Upper lobe of left lung (tissue), 6 donors: ENCODE results near the gene CDK6. TPM values are rescaled to one million over a fixed set of nuclear protein-coding genes. Genes with fewer than 3 reads are reported as not detected.

Source experiments
- ATAC-seq, 2 donors: fragments of 200-7000 bp; cut with Tn5 transposase; one replicate each; pipeline ENCODE4 v1.9.1; 2022; ENCODE audit warnings: mild to moderate bottlenecking in 2 of 2, moderate library complexity in 2 of 2; ENCODE audit not compliant: low FRiP score in 2 of 2
- DNase-seq, 2 donors: peaks; one replicate each; pipeline ENCODE4 v3.0.0-alpha.2; 2019 to 2020
- H3K27ac ChIP-seq, 4 donors: fragments of 200-600 bp; sonication (generic); one replicate each; pipeline ENCODE4 v1.5.1; 2016 to 2019
- H3K27me3 ChIP-seq, 4 donors: fragments of 200-600 bp; sonication (generic); one replicate each; pipeline ENCODE4 v1.5.1; 2017 to 2019
- H3K36me3 ChIP-seq, 4 donors: fragments of 200-600 bp; sonication (generic); one replicate each; pipeline ENCODE4 v1.5.1; 2016 to 2019
- H3K4me1 ChIP-seq, 4 donors: fragments of 200-600 bp; sonication (generic); one replicate each; pipeline ENCODE4 v1.5.1; 2018 to 2019
- H3K4me3 ChIP-seq, 4 donors: fragments of 200-600 bp; sonication (generic); one replicate each; pipeline ENCODE4 v1.5.1; 2017 to 2019; ENCODE audit warnings: mild to moderate bottlenecking in 2 of 4, moderate library complexity in 1 of 4
- H3K9me3 ChIP-seq, 4 donors: fragments of 200-600 bp; sonication (generic); one replicate each; pipeline ENCODE4 v1.5.1; 2018 to 2019
- EP300 ChIP-seq, 4 donors: sonication (generic); formaldehyde crosslinking; IDR thresholded peaks; one replicate each; pipeline ENCODE4 v1.5.1; 2017; ENCODE audit warnings: antibody characterized with exemption in 4 of 4, control low read depth in 2 of 4
- POLR2A ChIP-seq, 4 donors: fragments of 450-650 bp; IDR thresholded peaks; one replicate each; pipeline ENCODE4 v1.5.1; 2016 to 2017; ENCODE audit warnings: antibody characterized with exemption in 4 of 4, mild to moderate bottlenecking in 2 of 4
- POLR2AphosphoS5 ChIP-seq, 2 donors: sonication (generic); formaldehyde crosslinking; IDR thresholded peaks; one replicate each; pipeline ENCODE4 v1.5.1; 2017; ENCODE audit warnings: antibody characterized with exemption in 2 of 2
- WGBS, 2 donors: methylation state at CpG; one replicate each; pipeline ENCODE4 v1.1.5; 2017 to 2018; 5-methylcytosine and 5-hydroxymethylcytosine counted together
- total RNA-seq, 6 donors: library from RNA; depleted of rRNA in 4 of 6; stranded (reverse); fragments of >200 nt in 4 of 6; gene quantifications; one replicate each; pipeline versions ENCODE4 v1.1.0 to v1.2.1, GENCODE V29; 2016 to 2021
- TF ChIP-seq, protein P1 (sequence below), 6 experiments: fragments of 450-650 bp in 4 of 6; fragments of 200-600 bp in 2 of 6; sonication (generic) in 2 of 6; IDR thresholded peaks; one replicate each; pipeline ENCODE4 v1.5.1; 2016 to 2019; ENCODE audit warnings: antibody characterized with exemption in 6 of 6
- donor health status: DM: no; HTN: no; CAD: no; lungs with moderate emphysema.
- donor health status: DM: no; HTN: yes; CAD: no; lungs with severe emphysema.

CDK6 gene
- total RNA-seq, 6 donors from 2014 or later: 15.7 to 26.9 (median 19.9) TPM

- no peaks in the 10 kb centered on the region for H3K36me3 ChIP-seq
- no peak for TF ChIP-seq POLR2AphosphoS5 (IDR thresholded peaks at IDR 0.05)
- no peak overlapping the region for H3K4me3 ChIP-seq
- H3K27me3 ChIP-seq: no peaks in the 10 kb centered on the region
- 81 to 82% methylated on average over 3 of the region's 3 CpGs for WGBS, 2 donors
- ATAC-seq: no peak
- no peak for DNase-seq
- no peaks in the 10 kb centered on the region for H3K9me3 ChIP-seq
- no peak overlapping the region for H3K27ac ChIP-seq
- peaks cover 7 to 8% (median 7%) of the 10 kb centered on the region in 4 donors for H3K4me1 ChIP-seq
Observed at GRCh38 chr7:92714767-92715166, 121.6 kb downstream of the CDK6 start.

DNA sequence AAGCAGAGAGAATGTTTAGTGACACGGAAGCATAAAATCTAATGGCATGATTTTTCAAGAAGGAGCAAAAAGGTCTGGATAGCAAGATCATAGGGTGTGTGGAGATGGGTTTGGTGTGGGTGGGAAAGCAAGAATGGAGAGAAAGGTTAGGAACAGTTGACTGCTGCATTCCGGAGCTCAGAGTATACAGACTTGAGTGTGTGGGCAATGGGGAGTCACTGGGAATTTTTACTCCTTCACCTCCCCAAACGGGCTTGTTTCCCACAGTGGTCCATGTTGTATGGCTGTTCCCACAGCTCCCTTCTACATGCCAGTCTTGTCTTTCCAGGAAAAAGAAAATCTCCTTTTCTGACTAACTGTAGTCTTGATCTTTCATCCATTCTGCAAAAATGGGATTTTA, 122.1 kb downstream of the CDK6 start:
- Histone ChIP-seq H3K4me3 (no peak overlapping the region), H3K36me3 (no peaks in the 10 kb centered on the region), H3K4me1 (peaks cover 7 to 8% (median 7%) of the 10 kb centered on the region in 4 donors), H3K9me3 (no peaks in the 10 kb centered on the region), H3K27ac (no peak overlapping the region), H3K27me3 (no peaks in the 10 kb centered on the region)
- ATAC-seq (no peak), DNase-seq (no peak)
- TF ChIP-seq EP300 (IDR thresholded peaks at IDR 0.05) (no peak), POLR2AphosphoS5 (IDR thresholded peaks at IDR 0.05) (no peak), POLR2A (IDR thresholded peaks at IDR 0.05) (no peak)
- TF ChIP-seq, protein P1, sequence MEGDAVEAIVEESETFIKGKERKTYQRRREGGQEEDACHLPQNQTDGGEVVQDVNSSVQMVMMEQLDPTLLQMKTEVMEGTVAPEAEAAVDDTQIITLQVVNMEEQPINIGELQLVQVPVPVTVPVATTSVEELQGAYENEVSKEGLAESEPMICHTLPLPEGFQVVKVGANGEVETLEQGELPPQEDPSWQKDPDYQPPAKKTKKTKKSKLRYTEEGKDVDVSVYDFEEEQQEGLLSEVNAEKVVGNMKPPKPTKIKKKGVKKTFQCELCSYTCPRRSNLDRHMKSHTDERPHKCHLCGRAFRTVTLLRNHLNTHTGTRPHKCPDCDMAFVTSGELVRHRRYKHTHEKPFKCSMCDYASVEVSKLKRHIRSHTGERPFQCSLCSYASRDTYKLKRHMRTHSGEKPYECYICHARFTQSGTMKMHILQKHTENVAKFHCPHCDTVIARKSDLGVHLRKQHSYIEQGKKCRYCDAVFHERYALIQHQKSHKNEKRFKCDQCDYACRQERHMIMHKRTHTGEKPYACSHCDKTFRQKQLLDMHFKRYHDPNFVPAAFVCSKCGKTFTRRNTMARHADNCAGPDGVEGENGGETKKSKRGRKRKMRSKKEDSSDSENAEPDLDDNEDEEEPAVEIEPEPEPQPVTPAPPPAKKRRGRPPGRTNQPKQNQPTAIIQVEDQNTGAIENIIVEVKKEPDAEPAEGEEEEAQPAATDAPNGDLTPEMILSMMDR (IDR thresholded peaks at IDR 0.05): no peak
- WGBS, 2 donors: 64 to 70% methylated on average over 3 of the region's 3 CpGs

DNA sequence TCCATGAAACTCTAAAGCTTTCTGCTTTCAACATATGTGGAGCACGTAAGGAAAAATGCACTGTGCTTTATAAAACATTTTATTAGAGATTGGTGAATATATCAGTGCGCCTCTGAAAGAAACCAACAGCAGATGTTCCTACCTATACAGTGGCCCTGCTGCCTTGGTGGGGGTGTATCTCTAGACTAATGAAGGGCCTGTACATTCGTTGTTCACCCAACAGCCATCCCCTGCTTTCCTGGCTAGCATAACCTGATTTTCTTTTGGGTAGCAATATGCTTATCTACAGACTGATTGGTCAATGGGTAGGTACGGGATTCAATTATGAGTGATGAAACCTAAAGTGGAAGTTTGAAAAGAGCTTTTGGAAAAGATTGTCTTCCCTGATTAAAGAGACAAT, 126.5 kb downstream of the CDK6 start:
- TF ChIP-seq, protein P1 (IDR thresholded peaks at IDR 0.05): no peak
- no peak for TF ChIP-seq POLR2A (IDR thresholded peaks at IDR 0.05)
- TF ChIP-seq POLR2AphosphoS5 (IDR thresholded peaks at IDR 0.05): no peak
- TF ChIP-seq EP300 (IDR thresholded peaks at IDR 0.05): no peak
- WGBS, 2 donors: 88 to 90% methylated on average over 4 of the region's 4 CpGs

GRCh38 chr7:92709150-92709549, 127.2 kb downstream of the CDK6 start:
- ATAC-seq: no peak
- 77 to 84% methylated on average over 2 of the region's 2 CpGs for WGBS, 2 donors

More for the DNA sequence above, 126.5 kb downstream of the CDK6 start:
- H3K27me3 ChIP-seq: no peaks in the 10 kb centered on the region
- H3K36me3 ChIP-seq: peaks cover 0 to 3% (median 0%) of the 10 kb centered on the region in 4 donors
- H3K27ac ChIP-seq: no peak overlapping the region
- H3K4me1 ChIP-seq: no peaks in the 10 kb centered on the region
- ATAC-seq (no peak), DNase-seq (no peak)
- H3K9me3 ChIP-seq: peaks cover 0 to 3% (median 0%) of the 10 kb centered on the region in 4 donors
- no peak overlapping the region for H3K4me3 ChIP-seq

DNA sequence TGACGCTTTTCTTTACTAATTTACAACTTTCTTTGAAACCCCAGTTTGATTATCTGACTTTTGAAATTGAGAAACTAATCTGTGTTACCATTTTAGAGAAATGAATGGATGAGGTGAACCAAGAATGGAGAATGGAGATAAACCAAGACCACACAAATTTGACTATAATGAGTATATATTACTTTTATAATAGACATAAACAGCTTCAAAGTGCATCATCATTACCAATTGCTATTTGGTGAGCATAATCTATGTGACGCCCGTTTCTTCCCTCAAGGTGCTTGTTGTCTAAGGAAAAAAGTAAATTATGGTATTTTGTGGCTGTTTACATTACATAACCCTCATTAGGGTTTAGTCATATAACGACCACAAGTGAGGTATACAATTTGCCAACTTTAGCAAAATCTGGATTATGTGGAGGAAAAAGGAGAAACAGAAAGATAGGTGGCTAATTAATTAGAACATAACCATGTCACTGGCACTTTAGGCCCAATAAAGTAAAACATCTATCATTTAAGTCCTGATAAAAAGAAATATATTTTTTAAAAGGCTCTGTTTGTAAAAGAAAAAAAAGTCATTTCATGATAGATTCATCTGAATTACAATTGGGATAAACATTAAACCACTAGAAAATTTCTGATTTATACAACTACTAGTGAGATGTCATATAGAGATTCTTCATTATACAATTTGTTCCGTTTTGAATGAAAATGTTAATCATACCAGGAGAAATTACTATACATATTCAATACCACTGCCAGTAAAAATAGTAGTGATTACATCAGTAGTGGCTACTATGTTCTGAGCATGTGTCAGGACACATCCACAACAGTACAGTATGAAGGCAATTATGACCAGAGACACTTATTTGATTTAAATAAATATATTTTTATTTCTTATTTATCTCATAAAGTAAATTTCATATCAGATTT, 128.0 kb downstream of the CDK6 start:
- WGBS, 2 donors: 84% methylated on average over 5 of the region's 5 CpGs
- no peak overlapping the region for H3K27ac ChIP-seq
- peaks cover 0 to 2% (median 0%) of the 10 kb centered on the region in 4 donors for H3K4me1 ChIP-seq
- DNase-seq (no peak), ATAC-seq (no peak)
- H3K36me3 ChIP-seq: peaks cover 0 to 3% (median 0%) of the 10 kb centered on the region in 4 donors
- TF ChIP-seq POLR2AphosphoS5 (IDR thresholded peaks at IDR 0.05) (no peak), POLR2A (IDR thresholded peaks at IDR 0.05) (no peak), EP300 (IDR thresholded peaks at IDR 0.05) (no peak)
- TF ChIP-seq, protein P1 (IDR thresholded peaks at IDR 0.05): no peak
- no peaks in the 10 kb centered on the region for H3K27me3 ChIP-seq
- peaks cover 0 to 4% (median 0%) of the 10 kb centered on the region in 4 donors for H3K9me3 ChIP-seq
- H3K4me3 ChIP-seq: no peak overlapping the region

More at GRCh38 chr7:92709150-92709549, 127.2 kb downstream of the CDK6 start:
- no peak overlapping the region for H3K27ac ChIP-seq
- TF ChIP-seq POLR2A (IDR thresholded peaks at IDR 0.05) (no peak), POLR2AphosphoS5 (IDR thresholded peaks at IDR 0.05) (no peak), EP300 (IDR thresholded peaks at IDR 0.05) (no peak)
- TF ChIP-seq, protein P1 (IDR thresholded peaks at IDR 0.05): no peak
- peaks cover 0 to 4% (median 0%) of the 10 kb centered on the region in 4 donors for H3K9me3 ChIP-seq
- peaks cover 0 to 3% (median 0%) of the 10 kb centered on the region in 4 donors for H3K36me3 ChIP-seq
- no peaks in the 10 kb centered on the region for H3K27me3 ChIP-seq
- no peak for DNase-seq
- H3K4me3 ChIP-seq: no peak overlapping the region
- H3K4me1 ChIP-seq: no peaks in the 10 kb centered on the region
